HL-60/S4 treated with retinoic acid at 250 ng/mL for 4 days and 3 days (cell line): ENCODE results near the gene PDGFB.

Experiments
- in situ Hi-C: fragments of 300-500 bp; cut with MboI; formaldehyde crosslinking; loops from 2 replicates; pipeline ENCODE4 v1.7.0; 2022; ENCODE audit warnings: low sequenced_read_pairs

Gene PDGFB

GRCh38 chr22:39240831-39241793, 3.7 kb downstream of the PDGFB start:
- in situ Hi-C loops: no loop called here

DNA sequence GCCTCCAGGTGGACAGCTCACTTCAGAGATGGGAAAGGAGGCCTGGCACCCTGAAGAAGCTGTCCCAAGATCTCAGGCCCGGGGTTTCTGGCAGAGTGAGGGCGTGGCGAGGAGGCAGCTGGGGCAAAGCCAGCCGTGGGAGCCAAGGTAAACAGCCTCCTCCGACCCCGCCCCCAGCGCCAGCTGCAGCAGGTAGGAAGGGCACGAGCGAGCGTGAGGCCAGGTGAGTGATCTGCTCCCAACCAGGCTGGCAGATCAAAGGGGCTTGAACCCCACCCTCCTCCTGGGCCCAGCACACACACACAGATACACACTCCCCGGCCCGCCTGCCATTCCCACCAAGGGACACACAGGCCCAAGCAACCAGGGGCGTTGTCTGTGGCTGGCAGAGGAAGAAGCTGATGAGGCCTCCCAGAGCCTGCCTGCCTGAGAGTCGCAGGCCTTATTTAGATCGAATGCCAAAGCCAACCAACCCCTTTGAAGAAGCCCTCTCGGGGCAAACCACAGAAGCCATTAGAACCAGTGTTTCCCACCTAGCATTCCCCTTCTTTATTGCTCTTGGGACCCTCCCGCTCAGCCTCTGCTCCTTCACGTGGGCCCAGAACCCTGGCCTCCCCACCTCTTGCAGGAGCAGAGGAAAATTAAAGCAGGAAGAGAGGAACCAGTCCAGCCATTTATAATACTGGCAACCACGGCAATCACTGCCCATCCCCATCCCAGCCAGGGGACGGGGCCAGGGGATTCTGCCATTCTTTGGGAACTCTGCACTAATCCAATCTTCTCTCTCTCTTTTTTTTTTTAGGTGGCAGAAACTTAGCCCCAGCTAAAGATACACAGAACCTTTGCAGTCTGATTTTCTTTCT, 5.0 kb downstream of the PDGFB start:
- in situ Hi-C loops: no loop called here

DNA sequence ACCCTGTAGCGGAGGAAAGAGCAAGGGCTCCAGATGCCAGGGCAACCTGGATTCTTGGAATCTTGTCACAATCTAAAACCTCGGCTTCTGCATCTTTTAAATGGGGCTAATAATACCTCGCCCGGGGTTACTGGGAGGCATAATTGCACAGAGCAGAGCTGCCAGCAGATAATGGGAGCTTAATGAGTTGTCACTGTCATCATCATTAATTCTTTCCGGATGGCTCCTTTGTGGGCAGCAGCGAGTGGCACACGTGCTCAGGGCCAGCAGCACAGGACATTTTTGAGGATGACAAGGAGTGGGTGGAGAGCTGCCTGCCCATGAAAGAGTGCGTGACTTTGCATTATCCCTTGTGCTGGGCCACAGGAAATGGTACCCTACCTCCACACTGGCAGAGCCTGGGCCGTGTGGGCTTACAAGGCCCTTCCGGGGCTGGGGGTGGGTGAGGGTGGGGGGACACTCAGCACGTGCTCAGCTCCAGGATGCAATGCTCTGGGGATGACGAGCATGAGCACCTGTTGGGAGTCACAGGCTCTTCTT, 5.7 kb downstream of the PDGFB start:
- in situ Hi-C loops: no loop called here

DNA sequence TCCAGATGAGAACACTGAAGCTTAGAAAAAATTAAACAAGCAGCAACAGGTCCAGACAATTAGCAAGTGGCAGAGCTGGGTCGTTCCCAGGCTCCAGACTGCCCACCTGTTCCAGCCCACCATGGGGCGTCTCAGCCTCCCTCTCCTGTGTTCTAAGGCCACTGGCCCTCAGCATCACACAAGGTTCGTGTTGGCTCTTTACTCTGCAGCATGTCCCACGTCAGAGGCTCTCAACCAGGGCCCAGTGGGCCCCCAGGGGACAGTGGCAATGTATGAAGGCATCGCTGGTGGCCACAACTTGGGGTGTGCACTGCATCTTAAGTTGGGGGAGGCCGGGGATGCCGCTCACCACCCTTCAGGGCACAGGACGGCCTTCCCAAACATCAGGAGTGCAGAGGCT, 6.2 kb downstream of the PDGFB start:
- in situ Hi-C loops: no loop called here

DNA sequence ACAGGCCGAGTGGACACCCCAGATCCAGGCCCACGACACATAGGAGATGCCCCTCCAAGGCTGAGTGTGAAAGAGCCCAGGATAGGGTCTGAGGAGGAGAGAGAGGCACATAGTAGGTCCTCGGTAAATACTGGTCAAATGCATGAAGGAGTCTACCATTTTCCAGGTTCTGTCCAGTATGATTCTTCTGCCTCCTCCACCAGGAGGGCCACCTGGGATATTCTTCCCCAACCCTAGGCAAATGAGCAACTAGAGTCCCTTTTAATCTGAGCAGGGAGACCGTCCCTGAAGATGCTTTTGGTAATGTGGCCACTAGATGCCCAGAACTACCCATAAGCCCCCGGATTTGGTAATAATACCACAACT, 6.7 kb downstream of the PDGFB start:
- in situ Hi-C loops: no loop called here

DNA sequence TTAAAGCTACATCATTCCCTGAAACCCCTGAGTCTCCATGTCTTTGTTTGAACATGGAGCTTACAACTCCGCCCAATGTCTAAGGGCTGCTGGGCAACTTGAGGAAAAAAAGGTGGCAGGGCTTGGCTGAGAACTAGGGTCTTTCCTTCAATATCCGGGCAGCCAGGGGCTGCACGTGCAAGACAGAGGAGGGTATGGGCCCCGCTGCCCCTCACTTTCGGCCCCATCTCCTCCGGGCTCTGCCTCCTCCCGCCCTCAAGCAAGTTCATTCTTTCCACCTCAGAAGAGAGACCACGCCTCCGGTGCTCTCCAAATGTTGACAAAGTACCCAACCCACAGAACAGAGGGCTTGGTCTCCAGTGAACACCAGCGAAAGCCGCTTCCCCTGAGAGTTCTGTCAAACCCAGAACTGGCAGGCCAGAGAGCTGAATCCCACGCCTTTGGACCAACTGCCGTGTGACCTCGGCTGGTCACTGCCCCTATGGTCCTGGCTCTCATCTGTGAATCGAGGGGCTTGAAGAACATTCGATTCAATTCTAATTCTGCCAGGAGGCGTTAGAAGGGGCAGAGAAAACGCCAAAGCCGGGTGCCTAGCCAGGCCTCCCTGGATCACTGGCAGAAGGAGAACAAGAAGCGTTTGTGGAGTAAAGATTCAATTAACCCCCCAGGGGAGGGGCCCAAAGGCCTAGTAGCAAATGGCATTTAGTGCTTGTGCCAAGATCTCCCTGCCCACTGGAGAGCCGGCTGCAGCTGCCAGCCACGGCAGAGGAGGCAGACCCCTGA, 7.3 kb downstream of the PDGFB start:
- in situ Hi-C loops: no loop called here

- in situ Hi-C loops: no loop called here
These were observed 8.2 kb downstream of the PDGFB start for GRCh38 chr22:39236321-39237317.

- in situ Hi-C loops: no loop called here
These were observed 9.7 kb downstream of the PDGFB start for GRCh38 chr22:39234867-39235687.

- in situ Hi-C loops: no loop called here
These were observed 10.4 kb downstream of the PDGFB start for GRCh38 chr22:39234472-39234787.

DNA sequence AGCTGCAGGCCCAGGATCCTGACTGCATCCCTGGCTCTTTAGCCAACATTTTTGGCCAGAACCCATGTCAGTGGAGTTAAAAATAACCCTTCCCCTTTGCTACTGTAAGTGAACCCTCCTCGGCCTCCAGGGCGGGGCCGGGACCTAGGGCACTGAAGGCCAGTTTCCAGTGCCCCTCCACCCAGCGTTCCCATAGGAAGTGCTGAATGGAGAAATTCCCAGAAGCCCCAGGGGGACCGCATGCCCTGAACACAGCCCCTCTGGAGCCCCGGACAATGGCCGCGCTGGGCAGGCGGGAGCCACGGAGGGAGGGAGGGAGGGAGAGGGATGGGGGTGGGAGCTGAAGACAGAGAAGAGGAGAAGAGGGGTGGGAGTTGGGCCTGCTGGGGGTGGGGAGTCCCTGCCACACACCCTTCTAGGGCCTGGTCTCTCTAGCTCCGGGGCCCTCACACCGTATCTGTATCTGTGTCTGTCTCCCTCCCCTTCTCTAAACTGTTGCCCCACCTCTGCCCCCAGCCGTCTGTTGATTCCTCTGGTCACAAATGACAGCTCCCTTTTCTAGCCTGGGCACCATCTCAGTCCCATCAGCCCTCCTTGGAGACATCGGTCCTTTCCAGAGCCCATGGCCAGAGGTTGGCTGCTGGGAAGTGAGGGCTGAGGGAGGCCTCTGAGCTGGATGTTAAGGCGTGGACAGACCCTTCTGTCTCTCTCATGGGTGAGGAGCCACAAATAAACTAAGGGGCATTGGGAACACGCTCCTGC, 10.9 kb downstream of the PDGFB start:
- in situ Hi-C loops: no loop called here

DNA sequence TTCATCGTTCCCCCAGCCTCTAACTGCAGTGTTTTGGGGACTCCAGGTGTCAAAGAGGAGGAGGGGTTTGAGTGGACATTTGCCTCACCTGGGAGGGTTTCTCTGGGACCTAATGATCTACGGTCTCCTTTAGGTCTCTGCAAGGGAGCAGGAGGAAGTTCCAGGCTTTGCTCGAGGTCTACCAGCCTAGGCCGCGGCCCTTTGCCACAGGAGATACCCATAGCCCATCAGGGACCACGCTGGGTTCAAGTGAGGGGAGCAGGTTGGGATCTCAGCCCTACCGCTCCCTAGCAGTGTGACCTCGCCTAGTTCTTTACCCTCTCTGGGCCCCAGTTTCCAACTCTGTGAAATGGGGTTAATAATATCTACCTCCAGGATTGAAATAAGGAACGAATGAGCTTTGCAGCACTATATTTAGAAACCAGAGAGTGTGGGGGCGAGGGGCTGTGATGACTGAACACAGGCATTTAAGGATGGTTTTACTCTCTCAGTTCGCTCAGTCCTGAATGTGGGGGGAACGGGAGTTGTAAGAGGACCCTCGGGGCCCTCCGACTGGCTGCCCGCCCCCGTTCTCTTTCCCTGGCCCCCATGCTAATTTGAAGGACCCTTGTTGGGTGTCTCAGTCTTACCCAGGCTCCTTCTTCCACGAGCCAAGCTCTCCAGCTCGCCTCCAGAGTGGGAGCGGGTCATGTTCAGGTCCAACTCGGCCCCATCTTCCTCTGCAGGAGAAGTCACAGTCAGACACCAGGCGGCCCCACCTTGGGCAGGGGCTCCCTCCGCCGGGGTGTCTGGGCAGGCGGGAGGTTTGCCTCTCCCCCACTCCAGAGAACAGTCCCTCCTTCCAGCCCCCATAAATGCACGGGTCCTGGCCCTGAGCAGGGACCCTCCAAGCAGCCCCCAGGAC, 11.7 kb downstream of the PDGFB start:
- in situ Hi-C loops: no loop called here

- in situ Hi-C loops: no loop called here
These were observed 12.5 kb downstream of the PDGFB start for GRCh38 chr22:39232246-39232645.

DNA sequence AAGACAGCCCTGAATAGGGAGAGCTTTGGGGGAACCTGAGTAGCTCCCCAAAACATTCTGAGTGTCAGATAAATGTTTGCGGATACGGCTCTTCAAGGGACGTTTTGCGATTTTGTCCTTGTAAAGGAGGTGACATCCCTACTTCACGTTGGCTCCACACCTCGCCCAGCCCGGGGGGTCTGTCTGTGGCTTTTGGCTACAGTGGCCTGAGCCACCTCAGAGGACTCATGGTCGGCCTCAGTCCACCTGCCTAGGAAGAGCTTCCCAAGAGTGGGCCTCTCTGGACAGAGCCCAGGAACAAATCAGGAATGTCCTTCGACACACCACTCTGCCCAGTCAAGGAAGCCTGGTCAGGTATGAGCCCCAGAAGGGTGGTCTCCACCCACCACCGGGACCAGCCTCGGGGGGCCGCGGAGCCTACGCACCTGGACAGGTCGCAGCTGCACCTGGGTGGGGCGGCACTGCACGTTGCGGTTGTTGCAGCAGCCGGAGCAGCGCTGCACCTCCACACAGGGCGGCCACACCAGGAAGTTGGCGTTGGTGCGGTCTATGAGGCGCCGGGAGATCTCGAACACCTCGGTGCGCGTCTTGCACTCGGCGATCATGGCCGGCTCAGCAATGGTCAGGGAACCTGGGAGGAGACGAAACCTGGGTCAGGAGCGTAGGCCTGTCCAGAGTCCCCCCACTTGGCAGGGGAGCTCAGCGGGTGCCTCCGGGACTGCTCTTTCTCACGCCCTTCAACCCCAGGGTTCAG, 13.4 kb downstream of the PDGFB start:
- in situ Hi-C loops: no loop called here

DNA sequence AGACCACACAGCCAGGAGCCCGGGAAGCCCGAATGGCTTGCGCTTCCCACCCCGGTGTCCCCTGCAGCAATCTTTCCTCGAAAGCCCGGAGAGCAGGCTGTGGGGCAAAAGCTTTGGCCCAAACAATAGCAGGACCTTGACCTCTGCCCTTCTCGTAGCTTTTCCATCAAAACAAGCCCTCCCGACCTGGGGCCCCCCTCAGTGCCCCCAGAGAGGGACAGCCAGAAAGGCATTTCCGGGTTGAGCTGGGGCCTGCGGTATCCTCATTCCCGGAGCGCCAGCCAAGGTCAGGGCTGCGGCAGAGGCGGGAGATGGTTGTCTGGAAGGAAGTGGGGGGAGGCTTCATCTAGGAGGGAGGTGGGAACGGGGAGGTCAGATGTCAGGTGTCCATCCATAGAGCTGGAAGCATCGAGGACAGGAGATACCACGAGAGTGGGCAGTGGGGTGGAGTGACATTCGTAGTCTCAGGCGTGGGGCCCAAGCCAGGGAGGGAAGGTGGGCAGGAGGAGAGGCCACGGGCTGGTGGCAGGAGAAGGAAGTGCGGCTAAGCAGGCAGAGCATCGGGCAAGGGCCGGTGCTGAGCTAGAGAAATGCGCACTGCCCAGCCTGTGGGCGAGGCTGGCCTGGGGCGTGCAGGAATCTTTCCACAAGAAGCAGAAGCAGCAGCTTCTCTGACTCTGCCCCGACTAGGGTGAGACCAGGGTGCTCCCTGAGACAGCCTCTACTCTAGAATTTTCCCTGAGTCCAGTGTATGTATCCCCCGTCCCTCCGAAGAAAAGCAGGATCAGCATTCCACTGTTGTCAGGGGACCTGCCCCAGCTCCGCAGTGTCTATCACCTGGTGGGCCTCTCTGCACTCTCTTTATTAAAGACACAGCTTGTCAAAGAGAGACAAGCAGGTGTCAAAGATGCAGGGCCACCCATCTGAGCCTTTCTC, 14.3 kb downstream of the PDGFB start:
- in situ Hi-C loops: no loop called here

DNA sequence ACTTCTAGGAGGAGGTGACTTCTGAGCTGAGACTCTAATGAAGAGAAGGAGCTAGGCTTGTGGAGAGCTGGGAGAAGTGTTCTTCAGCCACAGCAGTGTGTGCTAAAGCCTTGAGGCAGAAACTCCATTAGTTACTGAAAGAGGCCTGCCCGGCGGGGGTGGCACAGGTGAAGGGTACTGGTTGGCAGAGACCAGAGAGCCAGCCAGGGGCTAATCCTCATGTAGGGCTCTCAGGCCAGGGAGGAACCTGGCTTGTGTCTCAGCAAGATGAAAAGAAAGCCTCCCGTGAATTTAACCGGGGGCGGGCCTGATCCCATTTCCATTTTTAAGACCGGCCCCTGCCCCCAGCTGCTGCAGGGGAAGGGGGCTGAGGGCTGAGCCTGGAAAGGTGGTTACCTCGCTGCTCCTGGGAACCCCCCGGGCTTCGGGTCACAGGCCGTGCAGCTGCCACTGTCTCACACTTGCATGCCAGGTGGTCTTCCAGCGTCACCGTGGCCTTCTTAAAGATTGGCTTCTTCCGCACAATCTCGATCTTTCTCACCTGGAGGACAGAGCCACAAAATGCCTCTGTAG, 15.0 kb downstream of the PDGFB start:
- in situ Hi-C loops: no loop called here
